Neuron (in vitro differentiated cells): ENCODE measurements around the gene DUSP9.
"Not testable (repeated sequence)": the region's sequence is repeated elsewhere in the genome, so short reads cannot be mapped to it uniquely, and the experiment has no call there.

Source experiments
- H2AFZ ChIP-seq: one replicate; pipeline ENCODE4 v1.6.1; 2013; ENCODE audit warnings: low read depth, mild to moderate bottlenecking, inconsistent platforms, low read length, moderate library complexity
- H3K27me3 ChIP-seq: one replicate; pipeline ENCODE4 v1.6.1; 2013; ENCODE audit warnings: low read length; ENCODE audit not compliant: insufficient read depth
- H3K36me3 ChIP-seq: one replicate; pipeline ENCODE4 v1.6.1; 2013; ENCODE audit warnings: low read length; ENCODE audit not compliant: insufficient read depth
- H3K4me1 ChIP-seq: one replicate; pipeline ENCODE4 v1.6.1; 2013; ENCODE audit warnings: low read length; ENCODE audit not compliant: insufficient read depth
- H3K4me3 ChIP-seq: 2 replicates; pipeline ENCODE4 v1.5.1; 2013; ENCODE audit warnings: mild to moderate bottlenecking, low read length, moderate library complexity
- H3K9me3 ChIP-seq: one replicate; pipeline ENCODE4 v1.6.1; 2013; ENCODE audit warnings: low read length

The DUSP9 gene

GRCh38 chrX:153694256-153694655 lies 47.3 kb downstream of the DUSP9 start:
- not testable (repeated sequence) for H3K4me3 ChIP-seq, H3K27me3 ChIP-seq
- H3K36me3 ChIP-seq: peaks cover 23% of the 10 kb centered on the region

DNA sequence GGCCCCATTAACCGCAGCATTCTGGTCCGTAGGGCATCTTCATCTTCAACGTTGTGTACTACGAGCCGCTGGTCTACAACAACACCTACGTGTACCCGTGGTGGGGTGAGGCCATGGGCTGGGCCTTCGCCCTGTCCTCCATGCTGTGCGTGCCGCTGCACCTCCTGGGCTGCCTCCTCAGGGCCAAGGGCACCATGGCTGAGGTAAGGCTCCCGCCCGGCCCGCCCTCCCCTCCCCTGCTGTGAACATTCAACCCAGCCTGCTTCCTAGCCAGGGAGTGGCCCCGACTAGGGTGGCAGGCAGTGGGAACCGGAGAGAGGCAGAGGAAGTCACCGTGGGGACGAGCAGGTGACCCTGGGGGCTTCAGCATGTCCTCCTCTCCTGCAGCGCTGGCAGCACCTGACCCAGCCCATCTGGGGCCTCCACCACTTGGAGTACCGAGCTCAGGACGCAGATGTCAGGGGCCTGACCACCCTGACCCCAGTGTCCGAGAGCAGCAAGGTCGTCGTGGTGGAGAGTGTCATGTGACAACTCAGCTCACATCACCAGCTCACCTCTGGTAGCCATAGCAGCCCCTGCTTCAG lies 47.8 kb downstream of the DUSP9 start:
- H3K4me3 ChIP-seq: no peak overlapping the region
- H3K4me1 ChIP-seq: peaks cover 20% of the 10 kb centered on the region
- no peak overlapping the region for H2AFZ ChIP-seq
- H3K36me3 ChIP-seq: peaks cover 23% of the 10 kb centered on the region
- no peaks in the 10 kb centered on the region for H3K9me3 ChIP-seq
- H3K27me3 ChIP-seq: peaks cover 5% of the 10 kb centered on the region

More at GRCh38 chrX:153694256-153694655, 47.3 kb downstream of the DUSP9 start:
- peaks cover 22% of the 10 kb centered on the region for H3K4me1 ChIP-seq
- H2AFZ ChIP-seq, H3K9me3 ChIP-seq: not testable (repeated sequence)

DNA sequence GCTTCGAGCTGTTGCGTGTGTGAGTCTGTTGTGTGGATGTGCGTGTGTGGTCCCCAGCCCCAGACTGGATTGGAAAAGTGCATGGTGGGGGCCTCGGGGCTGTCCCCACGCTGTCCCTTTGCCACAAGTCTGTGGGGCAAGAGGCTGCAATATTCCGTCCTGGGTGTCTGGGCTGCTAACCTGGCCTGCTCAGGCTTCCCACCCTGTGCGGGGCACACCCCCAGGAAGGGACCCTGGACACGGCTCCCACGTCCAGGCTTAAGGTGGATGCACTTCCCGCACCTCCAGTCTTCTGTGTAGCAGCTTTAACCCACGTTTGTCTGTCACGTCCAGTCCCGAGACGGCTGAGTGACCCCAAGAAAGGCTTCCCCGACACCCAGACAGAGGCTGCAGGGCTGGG lies 49.1 kb downstream of the DUSP9 start:
- Histone ChIP-seq H3K27me3 (peaks cover 8% of the 10 kb centered on the region), H3K36me3 (peaks cover 23% of the 10 kb centered on the region), H3K4me1 (peaks cover 10% of the 10 kb centered on the region), H3K4me3 (no peak overlapping the region), H2AFZ (no peak overlapping the region), H3K9me3 (no peaks in the 10 kb centered on the region)

GRCh38 chrX:153696538-153696937 lies 49.5 kb downstream of the DUSP9 start:
- H3K4me1 ChIP-seq, H3K9me3 ChIP-seq, H3K4me3 ChIP-seq, H3K27me3 ChIP-seq, H2AFZ ChIP-seq: not testable (repeated sequence)
- H3K36me3 ChIP-seq: peaks cover 22% of the 10 kb centered on the region

DNA sequence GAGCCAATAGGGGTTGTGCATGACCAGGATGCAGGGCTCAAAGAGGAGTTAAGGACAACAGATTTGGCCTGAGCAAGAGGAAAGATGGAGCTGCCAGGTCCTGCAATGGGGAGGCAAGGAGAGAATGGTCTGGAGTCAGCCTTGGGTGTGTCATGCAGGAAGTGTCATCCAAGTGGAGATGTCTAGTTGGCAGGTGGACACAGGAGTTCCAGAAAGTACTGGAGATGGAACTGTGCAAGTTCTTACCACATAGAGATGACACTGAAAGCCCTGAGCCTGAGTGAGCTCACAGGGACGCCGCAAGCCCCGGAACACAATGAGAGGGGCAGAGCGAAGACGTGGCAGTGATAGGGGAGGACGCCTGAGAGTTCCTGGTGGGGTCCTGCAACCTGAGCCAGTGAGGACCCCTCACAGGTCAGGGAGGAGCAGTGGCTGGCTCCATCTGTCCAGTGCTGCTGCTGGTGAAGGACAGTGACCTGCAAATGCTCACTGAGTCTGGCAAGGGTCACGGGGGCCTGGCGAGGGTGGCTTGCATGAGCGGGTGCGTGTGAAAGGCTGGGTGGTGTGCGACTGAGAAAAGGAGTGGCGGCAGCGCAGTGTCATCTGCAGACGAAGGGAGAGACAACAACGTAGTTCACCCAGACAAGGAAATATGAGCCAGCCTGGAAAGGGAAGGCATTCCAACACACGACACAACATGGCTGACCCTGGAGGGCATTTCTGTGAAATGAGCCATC lies 50.2 kb downstream of the DUSP9 start:
- H3K27me3 ChIP-seq, H3K4me3 ChIP-seq, H3K4me1 ChIP-seq, H2AFZ ChIP-seq, H3K9me3 ChIP-seq: not testable (repeated sequence)
- peaks cover 22% of the 10 kb centered on the region for H3K36me3 ChIP-seq

- peaks cover 2% of the 10 kb centered on the region for H3K4me1 ChIP-seq
- H3K4me3 ChIP-seq: no peak overlapping the region
- peaks cover 14% of the 10 kb centered on the region for H3K36me3 ChIP-seq
- H3K27me3 ChIP-seq: peaks cover 8% of the 10 kb centered on the region
- no peaks in the 10 kb centered on the region for H3K9me3 ChIP-seq
- no peak overlapping the region for H2AFZ ChIP-seq
These were observed 51.2 kb downstream of the DUSP9 start for GRCh38 chrX:153697924-153698865.

GRCh38 chrX:153699210-153699783 lies 52.3 kb downstream of the DUSP9 start:
- H3K4me3 ChIP-seq, H3K36me3 ChIP-seq, H3K4me1 ChIP-seq, H2AFZ ChIP-seq, H3K9me3 ChIP-seq: not testable (repeated sequence)
- H3K27me3 ChIP-seq: peaks cover 12% of the 10 kb centered on the region

GRCh38 chrX:153699784-153700371 lies 52.9 kb downstream of the DUSP9 start:
- H3K36me3 ChIP-seq, H3K9me3 ChIP-seq, H3K4me3 ChIP-seq, H3K4me1 ChIP-seq, H2AFZ ChIP-seq: not testable (repeated sequence)
- H3K27me3 ChIP-seq: peaks cover 13% of the 10 kb centered on the region

- Histone ChIP-seq H3K4me1 (no peaks in the 10 kb centered on the region), H3K27me3 (peaks cover 11% of the 10 kb centered on the region), H2AFZ (no peak overlapping the region), H3K4me3 (no peak overlapping the region), H3K36me3 (peaks cover 6% of the 10 kb centered on the region), H3K9me3 (no peaks in the 10 kb centered on the region)
These were observed 53.5 kb downstream of the DUSP9 start for GRCh38 chrX:153700376-153700945.
